HG03045 (cell line): ENCODE results near the gene NF1.

Experiments used
- ATAC-seq: cut with Tn5 transposase; IDR thresholded peaks from one replicate; pipeline ENCODE4 v1.9.1; 2021; ENCODE audit warnings: mild to moderate bottlenecking, moderate library complexity; ENCODE audit not compliant: unreplicated experiment

The NF1 gene

GRCh38 chr17:31418773-31419350 is 324.1 kb downstream of the NF1 start:
- no peak for ATAC-seq

GRCh38 chr17:31422443-31422842 is 327.7 kb downstream of the NF1 start:
- no peak for ATAC-seq

- no peak for ATAC-seq
Measured at GRCh38 chr17:31424944-31425281, 330.1 kb downstream of the NF1 start.

- ATAC-seq, result no peak
Measured at GRCh38 chr17:31425282-31426040, 330.7 kb downstream of the NF1 start.
